Gastrocnemius medialis (tissue), 4 donors: Measurements from ENCODE around the gene OR7G3. TPM values are rescaled to one million over a fixed set of nuclear protein-coding genes. Genes with fewer than 3 reads are reported as not detected.
A peak's percentile ranks its signal among the peaks of the same experiment; 100 is the strongest.

Experiments
- ATAC-seq, 2 donors: fragments of 150-250 bp; one replicate each; pipeline ENCODE4 v1.9.1; 2016
- DNase-seq, 2 donors: peaks; one replicate each; pipeline ENCODE4 v3.0.0-alpha.2; 2019
- H3K27ac ChIP-seq, 4 donors: fragments of 200-600 bp; sonication (generic); 1 replicate in 1 of 4; 2 replicates in 3 of 4; pipeline ENCODE4 v1.5.1; 2016 to 2018; ENCODE audit warnings: mild to moderate bottlenecking in 2 of 4, moderate library complexity in 1 of 4
- H3K27me3 ChIP-seq, 3 donors: fragments of 200-600 bp; sonication (generic) in 2 of 3; 1 replicate in 1 of 3; 2 replicates in 2 of 3; pipeline versions ENCODE4 v1.5.1 to v1.6.0; 2016 to 2019; ENCODE audit warnings: mild to moderate bottlenecking in 1 of 3, moderate library complexity in 1 of 3
- H3K36me3 ChIP-seq, 2 donors: fragments of 200-600 bp; sonication (generic) in 1 of 2; one replicate each; pipeline ENCODE4 v1.5.1; 2017 to 2018
- H3K4me1 ChIP-seq, 2 donors: fragments of 200-600 bp; sonication (generic) in 1 of 2; one replicate each; pipeline ENCODE4 v1.5.1; 2016 to 2017; ENCODE audit warnings: mild to moderate bottlenecking in 2 of 2
- H3K4me3 ChIP-seq, 4 donors: fragments of 200-600 bp; sonication (generic) in 3 of 4; 1 replicate in 1 of 4; 2 replicates in 3 of 4; pipeline ENCODE4 v1.5.1; 2016 to 2019; ENCODE audit warnings: mild to moderate bottlenecking in 2 of 4
- H3K9me3 ChIP-seq, 3 donors: fragments of 200-600 bp; sonication (generic) in 2 of 3; 1 replicate in 1 of 3; 2 replicates in 2 of 3; pipeline ENCODE4 v1.5.1; 2016 to 2019
- POLR2A ChIP-seq, 2 donors: fragments of 450-650 bp; IDR thresholded peaks; one replicate each; pipeline ENCODE4 v1.6.1; 2017; ENCODE audit warnings: antibody characterized with exemption in 2 of 2, mild to moderate bottlenecking in 2 of 2, moderate library complexity in 2 of 2
- in situ Hi-C, 4 donors: fragments of 200-750 bp; cut with MboI; loops; one replicate each; pipeline versions ENCODE4 v1.15.0 to v1.8.0; 2017; ENCODE audit warnings: low sequenced_read_pairs in 4 of 4
- intact Hi-C: fragments of 100-400 bp; cut with DNase I; formaldehyde crosslinking; loops from one replicate; pipeline ENCODE4 v1.15.1; 2023; ENCODE audit warnings: low total_unique reads
- total RNA-seq, 4 donors: library from RNA; depleted of rRNA; stranded (reverse); fragments of >200 nt; gene quantifications; one replicate each; pipeline versions ENCODE4 v1.1.0 to v1.2.3, GENCODE V29; 2016
- TF ChIP-seq, protein P1 (sequence below), 5 experiments: fragments of 450-650 bp in 3 of 5; fragments of 200-600 bp in 2 of 5; sonication (generic) in 2 of 5; IDR thresholded peaks in 4 of 5; conservative IDR thresholded peaks in 1 of 5; 1 replicate in 4 of 5; 2 replicates in 1 of 5; pipeline ENCODE4 v1.5.1; 2016 to 2019; ENCODE audit warnings: antibody characterized with exemption in 5 of 5, mild to moderate bottlenecking in 3 of 5, moderate library complexity in 3 of 5

OR7G3 gene
- total RNA-seq, 4 donors from 2014 or later: not detected

DNA sequence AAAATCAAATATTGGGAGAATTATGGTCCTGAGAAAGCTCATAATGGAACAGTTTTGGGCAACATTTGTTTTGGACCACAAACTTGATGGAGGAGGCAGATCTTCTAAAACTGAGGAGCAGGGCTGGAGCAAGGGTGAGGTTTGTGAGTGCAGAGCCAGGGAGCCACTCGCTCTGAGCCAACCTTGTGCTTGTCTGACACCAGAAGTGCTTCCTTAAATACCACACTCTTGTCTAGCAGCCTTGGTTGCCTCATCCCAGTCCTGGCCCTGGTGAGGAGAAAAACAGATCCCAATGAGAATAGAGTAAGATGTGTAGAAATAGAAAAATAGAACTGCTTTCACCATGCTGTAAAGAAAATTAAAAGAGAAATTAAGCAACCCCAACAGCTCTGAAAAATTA lies 20.1 kb upstream of the OR7G3 start:
- H3K9me3 ChIP-seq: peaks cover 0 to 11% (median 4%) of the 10 kb centered on the region in 3 donors
- no peak overlapping the region for H3K27ac ChIP-seq
- in situ Hi-C loops: loop anchor here in 1 of 4 donors (25.0 kb wide), 1 partner anchor 290 kb away; the partner anchor contains the start of gene ZNF266
- intact Hi-C loops: loop anchor here (10.0 kb wide), 2 partner anchors 288 to 478 kb away; partner anchors contain the start of genes ZNF266 and ZNF561
- peaks cover 0 to 6% of the 10 kb centered on the region in 2 donors for H3K36me3 ChIP-seq
- H3K4me3 ChIP-seq: no peak overlapping the region
- peaks cover 4 to 12% of the 10 kb centered on the region in 2 donors for H3K4me1 ChIP-seq
- no peaks in the 10 kb centered on the region for H3K27me3 ChIP-seq
- no peak for TF ChIP-seq POLR2A (IDR thresholded peaks at IDR 0.05)
- TF ChIP-seq, protein P1, sequence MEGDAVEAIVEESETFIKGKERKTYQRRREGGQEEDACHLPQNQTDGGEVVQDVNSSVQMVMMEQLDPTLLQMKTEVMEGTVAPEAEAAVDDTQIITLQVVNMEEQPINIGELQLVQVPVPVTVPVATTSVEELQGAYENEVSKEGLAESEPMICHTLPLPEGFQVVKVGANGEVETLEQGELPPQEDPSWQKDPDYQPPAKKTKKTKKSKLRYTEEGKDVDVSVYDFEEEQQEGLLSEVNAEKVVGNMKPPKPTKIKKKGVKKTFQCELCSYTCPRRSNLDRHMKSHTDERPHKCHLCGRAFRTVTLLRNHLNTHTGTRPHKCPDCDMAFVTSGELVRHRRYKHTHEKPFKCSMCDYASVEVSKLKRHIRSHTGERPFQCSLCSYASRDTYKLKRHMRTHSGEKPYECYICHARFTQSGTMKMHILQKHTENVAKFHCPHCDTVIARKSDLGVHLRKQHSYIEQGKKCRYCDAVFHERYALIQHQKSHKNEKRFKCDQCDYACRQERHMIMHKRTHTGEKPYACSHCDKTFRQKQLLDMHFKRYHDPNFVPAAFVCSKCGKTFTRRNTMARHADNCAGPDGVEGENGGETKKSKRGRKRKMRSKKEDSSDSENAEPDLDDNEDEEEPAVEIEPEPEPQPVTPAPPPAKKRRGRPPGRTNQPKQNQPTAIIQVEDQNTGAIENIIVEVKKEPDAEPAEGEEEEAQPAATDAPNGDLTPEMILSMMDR (IDR thresholded peaks at IDR 0.05 in 4 of 5, conservative IDR thresholded peaks at IDR 0.05 in 1 of 5): no peak
- ATAC-seq: no peak
- DNase-seq: no peak

DNA sequence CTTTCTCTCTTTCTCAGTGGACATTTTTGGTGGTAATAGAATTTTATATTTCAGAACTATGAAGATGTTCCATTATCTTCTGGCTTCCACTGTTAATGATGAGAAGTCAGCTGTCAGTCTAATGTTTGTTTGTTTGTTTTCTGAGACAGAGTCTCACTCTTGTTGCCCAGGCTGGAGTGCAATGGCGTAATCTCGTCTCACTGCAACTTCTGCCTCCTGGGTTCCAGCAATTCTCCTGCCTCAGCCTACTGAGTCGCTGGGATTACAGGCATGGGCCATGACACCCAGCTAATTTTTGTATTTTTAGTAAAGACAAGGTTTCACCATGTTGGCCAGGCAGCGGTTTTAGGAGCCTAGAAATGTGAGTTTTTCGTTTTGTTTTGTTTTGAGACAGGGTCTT lies 18.2 kb upstream of the OR7G3 start:
- H3K27ac ChIP-seq: no peak overlapping the region
- TF ChIP-seq POLR2A (IDR thresholded peaks at IDR 0.05): no peak
- TF ChIP-seq, protein P1 (IDR thresholded peaks at IDR 0.05 in 4 of 5, conservative IDR thresholded peaks at IDR 0.05 in 1 of 5): no peak
- H3K36me3 ChIP-seq: peaks cover 0 to 6% of the 10 kb centered on the region in 2 donors
- no peak overlapping the region for H3K4me3 ChIP-seq
- no peak for ATAC-seq
- intact Hi-C loops: loop anchor here (5.0 to 10.0 kb wide), 3 partner anchors 290 to 480 kb away; partner anchors contain the start of genes MBD3L1, ZNF266, ZNF558 and ZNF561
- in situ Hi-C loops: loop anchor here in 1 of 4 donors (25.0 kb wide), 1 partner anchor 292 kb away; the partner anchor contains the start of gene ZNF266
- DNase-seq: no peak
- H3K4me1 ChIP-seq: peaks cover 16 to 20% of the 10 kb centered on the region in 2 donors
- H3K9me3 ChIP-seq: peaks cover 0 to 11% (median 4%) of the 10 kb centered on the region in 3 donors
- H3K27me3 ChIP-seq: no peaks in the 10 kb centered on the region

DNA sequence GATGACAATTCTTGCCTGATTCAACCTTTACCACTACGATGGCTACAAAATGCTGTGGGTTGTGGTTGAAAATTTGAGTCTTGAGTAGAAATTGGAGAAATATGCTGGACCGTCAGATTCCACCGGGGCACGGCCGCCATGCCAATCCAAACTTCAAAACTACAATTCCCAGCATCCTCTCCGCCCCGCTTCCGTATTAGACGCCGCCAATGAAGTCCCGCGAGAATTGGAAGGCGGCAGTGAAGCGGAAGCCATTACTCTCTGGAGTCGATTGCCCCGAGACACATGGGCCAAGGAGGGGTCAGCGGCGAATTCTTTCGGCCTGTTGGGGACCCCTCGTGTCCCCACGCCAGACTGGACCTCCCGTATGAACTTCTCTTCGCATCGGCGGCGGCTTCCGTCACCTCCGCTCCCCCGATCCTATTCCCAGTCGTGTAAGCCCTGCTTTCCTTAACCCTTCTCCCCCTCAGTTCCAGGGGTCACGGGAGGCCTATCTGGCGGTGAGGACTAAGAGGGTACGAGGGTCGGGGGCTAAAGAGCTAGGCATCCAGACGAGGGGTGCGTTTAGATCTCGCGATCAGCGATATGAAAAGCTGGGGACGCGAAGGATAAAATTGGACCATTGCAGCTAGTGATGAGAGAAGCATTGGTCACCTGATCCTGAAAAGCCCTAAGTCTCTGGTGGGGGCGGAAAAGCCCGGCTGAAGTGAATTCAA lies 13.6 kb upstream of the OR7G3 start, which contains the start of gene ZNF317:
Gene ZNF317, plus strand, starts transcription at position 239 of the 716 bp plus-strand sequence. CDS start 15,620 bp downstream, outside the sequence.
- peaks cover 0 to 4% (median 4%) of the 10 kb centered on the region in 3 donors for H3K9me3 ChIP-seq
- ATAC-seq: peak; percentile 99
- H3K4me3 ChIP-seq: peak within 1 kb of the TSS; percentile 84 to 88 (median 87)
- intact Hi-C loops: loop anchor here (1.0 to 10.0 kb wide), 6 partner anchors 168 to 695 kb away; partner anchors contain the start of genes MBD3L1, PIN1, ZNF266 and ZNF558
- no peaks in the 10 kb centered on the region for H3K27me3 ChIP-seq
- DNase-seq: peak; percentile 87 to 91
- TF ChIP-seq, protein P1 (IDR thresholded peaks at IDR 0.05 in 4 of 5, conservative IDR thresholded peaks at IDR 0.05 in 1 of 5): no peak
- peak; percentile 28 to 70 for TF ChIP-seq POLR2A (IDR thresholded peaks at IDR 0.05)
- H3K36me3 ChIP-seq: no peaks in the 10 kb centered on the region
- in situ Hi-C loops: loop anchor here in 1 of 4 donors (25.0 kb wide), 1 partner anchor 297 kb away; the partner anchor contains the start of gene ZNF266
- H3K27ac ChIP-seq: peak within 1 kb of the TSS; percentile 90 to 93 (median 92)
- peaks cover 16 to 23% of the 10 kb centered on the region in 2 donors for H3K4me1 ChIP-seq

DNA sequence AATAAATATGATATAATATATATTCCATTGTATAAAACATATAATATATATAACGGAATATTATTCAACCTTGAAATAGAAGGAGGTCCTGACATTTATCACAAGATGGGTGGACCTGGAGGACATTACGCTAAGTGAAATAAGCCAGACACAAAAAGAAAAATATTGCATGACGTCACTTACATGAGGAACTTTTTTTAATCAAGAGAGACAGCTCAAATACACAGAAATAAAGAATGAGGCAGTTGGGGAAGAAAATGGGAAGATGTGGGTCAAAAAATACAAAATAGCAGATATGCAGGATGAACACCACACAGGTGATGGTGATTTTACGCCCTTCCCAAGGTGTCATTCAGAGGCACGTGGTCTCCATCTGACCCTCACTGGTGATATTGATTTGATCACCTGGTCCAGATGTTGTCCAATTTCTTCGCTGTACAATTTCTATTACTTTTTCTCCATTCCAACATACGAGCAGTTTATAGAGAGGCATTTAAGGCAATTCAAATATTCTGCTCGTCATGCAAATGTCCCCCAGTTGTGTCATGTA lies 12.9 kb upstream of the OR7G3 start:
- in situ Hi-C loops: loop anchor here (5.0 to 25.0 kb wide), 4 partner anchors 298 to 655 kb away; partner anchors contain the start of genes ZNF121 (in 1 of the 4) and ZNF266 (in 1 of the 4)

More for the DNA sequence above, 12.9 kb upstream of the OR7G3 start:
- Histone ChIP-seq H3K36me3 (no peaks in the 10 kb centered on the region), H3K9me3 (no peaks in the 10 kb centered on the region), H3K4me1 (peaks cover 16 to 23% of the 10 kb centered on the region in 2 donors), H3K27ac (peak overlapping the region; percentile 90 to 93 (median 92)), H3K27me3 (no peaks in the 10 kb centered on the region), H3K4me3 (peak overlapping the region; percentile 84 to 88 (median 87))
- no peak for TF ChIP-seq POLR2A (IDR thresholded peaks at IDR 0.05)
- TF ChIP-seq, protein P1 (IDR thresholded peaks at IDR 0.05 in 4 of 5, conservative IDR thresholded peaks at IDR 0.05 in 1 of 5): no peak
- ATAC-seq (peak in 1 of 2 donors; percentile 6), DNase-seq (no peak)
- intact Hi-C loops: loop anchor here (1.0 to 10.0 kb wide), 6 partner anchors 169 to 696 kb away; partner anchors contain the start of genes MBD3L1, PIN1, ZNF266 and ZNF558
